GM21825 (cell line): ENCODE data around the gene CBX3.
"Not testable (repeated sequence)": the region's sequence is repeated elsewhere in the genome, so short reads cannot be mapped to it uniquely, and the experiment has no call there.

Experiments used
- ATAC-seq: cut with Tn5 transposase; IDR thresholded peaks from one replicate; pipeline ENCODE4 v1.9.1; 2021; ENCODE audit warnings: mild to moderate bottlenecking, moderate library complexity; ENCODE audit not compliant: unreplicated experiment

The CBX3 gene

GRCh38 chr7:26201247-26202018, at the start of gene CBX3:
Gene CBX3, plus strand, starts transcription at chr7:26201745. Its CDS starts 1,254 bp downstream, at chr7:26202999.
- peak; percentile 45 for ATAC-seq

DNA sequence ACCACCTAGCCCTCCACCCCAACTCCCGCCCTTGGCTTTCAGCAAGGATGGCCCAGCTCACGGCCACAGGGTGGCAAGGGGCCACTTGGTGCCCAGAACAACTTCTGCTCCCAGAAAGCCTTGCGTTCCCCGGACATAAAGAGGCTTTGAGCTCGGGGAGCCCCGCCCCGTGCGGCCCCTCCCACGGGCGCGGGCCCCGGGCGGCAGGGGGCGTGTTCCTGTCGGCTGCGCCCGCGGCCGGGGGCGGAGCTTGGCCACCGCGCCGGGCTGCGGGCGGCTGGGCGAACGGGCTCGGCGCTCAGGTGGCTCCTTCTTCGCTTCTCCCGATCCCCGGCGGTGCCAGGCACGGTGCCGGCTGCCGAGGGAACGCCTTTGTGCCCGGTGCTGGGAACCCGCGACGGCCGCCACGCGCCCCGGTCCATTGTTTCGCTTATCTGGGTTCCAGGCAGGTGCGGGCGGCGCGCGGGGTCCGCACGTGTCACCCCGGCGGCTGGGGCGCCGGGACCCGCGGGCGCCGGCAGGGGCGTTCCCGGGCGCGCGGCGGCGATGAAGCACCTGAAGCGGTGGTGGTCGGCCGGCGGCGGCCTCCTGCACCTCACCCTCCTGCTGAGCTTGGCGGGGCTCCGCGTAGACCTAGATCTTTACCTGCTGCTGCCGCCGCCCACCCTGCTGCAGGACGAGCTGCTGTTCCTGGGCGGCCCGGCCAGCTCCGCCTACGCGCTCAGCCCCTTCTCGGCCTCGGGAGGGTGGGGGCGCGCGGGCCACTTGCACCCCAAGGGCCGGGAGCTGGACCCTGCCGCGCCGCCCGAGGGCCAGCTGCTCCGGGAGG, 49.4 kb upstream of the CBX3 start, which contains the start of gene NFE2L3:
Gene NFE2L3 (plus strand): TSS at position 246 of the 829 bp plus-strand sequence. CDS start 301 bp downstream, at position 547.
- ATAC-seq: peak; percentile 59

DNA sequence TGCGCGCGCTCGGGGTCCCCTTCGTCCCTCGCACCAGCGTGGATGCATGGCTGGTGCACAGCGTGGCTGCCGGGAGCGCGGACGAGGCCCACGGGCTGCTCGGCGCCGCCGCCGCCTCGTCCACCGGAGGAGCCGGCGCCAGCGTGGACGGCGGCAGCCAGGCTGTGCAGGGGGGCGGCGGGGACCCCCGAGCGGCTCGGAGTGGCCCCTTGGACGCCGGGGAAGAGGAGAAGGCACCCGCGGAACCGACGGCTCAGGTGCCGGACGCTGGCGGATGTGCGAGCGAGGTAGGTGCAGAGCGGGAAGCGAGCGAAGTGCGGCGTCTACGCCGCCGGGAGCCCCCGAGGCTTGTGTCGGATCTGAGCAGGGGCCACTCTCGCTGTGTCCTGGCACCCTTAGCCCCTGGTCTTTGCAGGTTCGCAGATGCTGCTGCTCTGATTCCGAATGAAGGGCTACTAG, 48.7 kb upstream of the CBX3 start:
- peak; percentile 19 for ATAC-seq

DNA sequence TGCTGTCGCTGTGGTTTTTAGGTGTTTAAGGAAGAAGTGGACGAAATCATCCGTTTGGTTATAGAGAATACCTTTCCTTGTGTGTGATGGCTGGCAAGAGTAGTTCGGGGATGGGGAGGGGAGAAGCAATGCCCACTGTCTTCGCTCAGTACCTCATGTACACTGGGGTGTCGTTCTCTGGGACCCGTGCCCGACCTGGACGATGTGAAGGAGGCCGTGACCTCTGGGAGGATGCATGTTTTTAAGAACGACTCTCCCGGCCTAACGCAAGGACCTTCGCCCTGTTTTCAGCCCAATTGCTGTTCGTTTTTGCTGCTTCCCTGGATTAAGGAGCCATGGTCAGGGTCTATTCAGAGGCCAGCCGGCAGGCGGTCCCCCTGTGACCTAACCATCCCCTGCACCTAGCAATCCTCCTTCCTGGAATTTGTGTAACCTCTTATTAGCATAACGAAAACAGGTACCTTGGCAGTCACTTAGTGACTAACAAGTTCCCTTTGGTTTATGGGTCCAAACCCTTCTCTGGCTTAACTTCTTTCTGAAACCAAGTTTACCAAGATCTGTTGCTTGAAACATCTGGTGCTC, 48.2 kb upstream of the CBX3 start:
- ATAC-seq: no peak

DNA sequence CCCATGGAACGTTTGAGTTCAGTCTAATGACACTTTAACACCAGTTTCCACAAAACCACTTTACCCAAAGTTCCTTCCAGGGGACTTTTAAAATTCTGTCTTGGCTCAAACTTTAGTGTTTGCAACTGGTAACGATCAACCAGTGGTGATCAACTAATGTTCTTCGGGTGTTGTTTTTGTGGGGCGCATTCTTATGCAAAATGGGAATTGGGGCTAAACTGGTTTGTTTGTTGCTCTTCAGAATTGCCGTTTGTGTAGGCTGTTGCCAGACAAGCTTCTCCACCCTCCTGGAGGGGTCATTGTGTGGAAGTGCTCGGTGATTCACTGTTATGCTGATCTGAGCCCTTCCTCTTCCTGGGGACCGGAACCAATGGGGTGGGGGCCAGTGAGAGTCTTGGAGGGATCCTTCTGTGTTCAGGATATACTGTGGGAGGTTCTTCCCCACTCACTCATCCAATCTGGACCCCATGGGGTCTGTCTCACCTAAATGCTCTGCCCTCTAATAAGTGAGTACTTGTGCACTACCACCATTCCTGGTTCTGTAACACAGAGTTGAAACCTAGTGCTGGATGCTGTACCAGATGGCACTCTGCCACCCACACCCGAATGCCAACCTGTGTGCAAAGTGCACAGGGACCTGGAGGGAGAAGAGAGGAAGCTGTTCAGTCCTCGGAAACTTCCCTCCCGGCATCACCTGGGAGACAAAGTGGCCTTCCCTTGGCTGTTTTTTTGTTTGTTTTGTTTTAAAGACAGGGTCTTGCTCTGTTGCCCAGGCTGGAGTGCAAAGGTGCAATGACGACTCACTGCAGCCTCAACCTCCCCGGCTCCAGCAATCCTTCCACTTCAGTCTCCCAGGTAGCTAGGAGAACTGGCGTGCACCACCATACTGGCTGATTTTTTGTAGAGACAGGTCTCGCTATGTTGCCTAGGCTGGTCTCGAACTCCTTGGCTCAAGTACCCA, 47.4 kb upstream of the CBX3 start:
- ATAC-seq: no peak

GRCh38 chr7:26155531-26156375, 45.8 kb upstream of the CBX3 start:
- no peak for ATAC-seq

DNA sequence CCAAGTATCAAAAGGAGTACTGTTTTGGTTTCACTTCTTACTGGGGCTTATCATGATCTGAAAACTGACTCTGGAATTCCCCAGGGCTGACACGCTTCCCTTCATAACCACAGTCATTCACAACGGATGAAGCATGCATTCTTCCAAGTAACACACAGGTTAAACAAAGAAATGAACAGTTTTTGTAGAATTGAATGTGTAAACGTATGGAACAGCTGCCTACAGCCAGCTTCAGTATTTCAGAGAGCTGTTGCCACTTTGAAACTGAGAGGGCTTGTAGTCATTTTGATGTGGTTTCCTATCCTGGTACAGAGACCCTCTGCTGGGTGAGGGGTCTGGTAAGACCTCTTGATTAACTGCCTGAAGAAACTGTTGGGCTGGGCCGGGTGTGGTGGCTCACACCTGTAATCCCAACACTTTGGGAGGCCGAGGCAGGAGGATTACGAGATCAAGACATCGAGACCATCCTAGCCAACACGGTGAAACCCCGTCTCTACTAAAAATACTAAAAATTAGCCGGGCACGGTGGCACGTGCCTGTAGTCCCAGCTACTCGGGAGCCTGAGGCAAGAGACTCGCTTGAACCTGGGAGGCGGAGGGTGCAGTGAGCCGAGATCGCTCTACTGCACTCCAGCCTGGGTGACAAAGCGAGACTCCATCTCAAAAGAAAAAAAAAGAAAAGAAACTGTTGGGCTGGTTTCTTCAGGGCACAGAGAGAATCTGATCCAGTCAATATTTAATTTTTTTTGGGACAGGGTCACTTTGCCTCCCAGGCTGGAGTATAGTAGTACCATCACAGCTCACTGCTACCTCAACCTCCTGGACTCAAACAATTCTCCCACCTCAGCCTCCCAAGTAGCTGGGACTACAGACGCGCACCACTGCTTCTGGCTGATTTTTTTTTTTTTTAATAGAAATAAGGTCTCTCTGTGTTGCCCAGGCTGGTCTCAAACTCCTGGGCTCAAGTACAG, 44.8 kb upstream of the CBX3 start:
- peak; percentile 32 for ATAC-seq

DNA sequence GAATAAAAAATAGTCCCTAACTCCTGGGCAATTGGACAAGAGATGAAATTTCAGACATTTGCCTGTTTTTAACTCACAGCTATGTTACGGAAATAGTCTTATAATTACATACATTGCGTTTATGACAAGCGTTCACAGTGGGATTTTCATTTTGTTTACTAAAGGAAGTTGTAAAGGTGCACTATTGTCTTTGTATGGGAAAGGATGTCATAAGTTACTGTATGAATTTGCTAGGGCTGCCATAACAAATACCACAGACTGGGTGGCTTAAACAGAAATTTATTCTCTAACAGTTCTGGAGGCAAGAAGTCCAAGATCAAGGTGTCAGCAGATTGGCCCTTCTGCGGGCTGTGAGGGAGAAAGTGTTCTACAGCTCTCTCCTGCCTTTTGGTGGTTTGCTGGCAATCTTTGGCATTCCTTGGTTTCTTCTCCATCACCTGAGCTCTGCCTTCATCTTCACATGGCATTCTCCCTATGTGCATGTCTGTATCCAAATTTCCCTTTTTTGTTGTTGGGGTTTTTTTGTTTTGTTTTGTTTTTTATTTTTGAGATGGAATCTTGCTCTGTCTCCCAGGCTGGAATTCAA, 43.9 kb upstream of the CBX3 start:
- ATAC-seq: no peak

DNA sequence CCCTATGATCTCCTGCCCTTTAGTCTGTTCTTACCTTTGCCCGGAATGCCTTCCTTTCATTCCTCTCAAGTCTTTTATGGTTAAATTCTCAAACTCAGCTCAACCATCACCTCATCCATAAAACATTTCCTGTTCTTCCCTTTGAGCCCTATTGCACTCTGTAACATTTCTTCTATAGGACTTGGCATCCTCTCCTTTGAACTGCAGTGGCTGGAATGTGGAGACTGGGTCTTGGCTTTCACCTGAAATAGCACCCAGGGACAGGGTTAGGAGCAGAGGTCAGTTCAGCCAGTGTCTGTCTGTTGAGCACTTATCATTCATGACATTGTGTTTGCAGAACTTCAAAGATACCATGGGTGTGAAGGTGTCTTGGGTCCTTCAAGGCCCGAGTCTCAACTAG, 42.3 kb upstream of the CBX3 start:
- ATAC-seq: no peak

DNA sequence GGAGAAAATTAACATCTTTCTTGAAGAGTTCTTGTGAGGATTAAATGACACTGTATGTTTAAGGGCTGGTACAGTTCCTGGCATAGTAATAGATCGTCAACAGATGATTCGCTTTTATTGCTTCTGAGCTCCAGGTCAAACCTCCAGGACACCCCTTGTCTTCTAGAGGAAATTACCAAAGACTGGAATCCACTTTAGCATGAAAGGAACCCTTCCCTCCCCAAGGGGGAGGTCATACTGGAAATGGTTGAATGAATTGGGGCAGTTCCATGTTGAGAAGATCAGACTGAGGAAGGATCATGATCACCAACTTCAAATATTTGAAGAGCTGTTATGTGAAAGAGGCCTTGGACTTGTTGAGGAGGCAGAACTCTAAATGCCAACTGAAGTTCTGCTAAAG, 40.6 kb upstream of the CBX3 start:
- no peak for ATAC-seq

GRCh38 chr7:26162431-26162830, 39.1 kb upstream of the CBX3 start:
- ATAC-seq: no peak

DNA sequence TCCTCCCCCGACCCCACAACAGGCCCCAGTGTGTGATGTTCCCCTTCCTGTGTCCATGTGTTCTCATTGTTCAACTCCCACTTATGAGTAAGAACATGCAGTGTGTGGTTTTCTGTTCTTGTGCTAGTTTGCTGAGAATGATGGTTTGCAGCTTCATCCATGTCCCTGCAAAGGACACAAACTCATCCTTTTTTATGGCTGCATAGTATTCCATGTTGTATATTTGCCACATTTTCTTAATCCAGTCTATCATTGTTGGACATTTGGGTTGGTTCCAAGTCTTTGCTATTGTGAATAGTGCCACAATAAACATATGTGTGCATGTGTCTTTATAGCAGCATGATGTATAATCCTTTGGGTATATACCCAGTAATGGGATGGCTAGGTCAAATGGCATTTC, 37.7 kb upstream of the CBX3 start:
- ATAC-seq: not testable (repeated sequence)

DNA sequence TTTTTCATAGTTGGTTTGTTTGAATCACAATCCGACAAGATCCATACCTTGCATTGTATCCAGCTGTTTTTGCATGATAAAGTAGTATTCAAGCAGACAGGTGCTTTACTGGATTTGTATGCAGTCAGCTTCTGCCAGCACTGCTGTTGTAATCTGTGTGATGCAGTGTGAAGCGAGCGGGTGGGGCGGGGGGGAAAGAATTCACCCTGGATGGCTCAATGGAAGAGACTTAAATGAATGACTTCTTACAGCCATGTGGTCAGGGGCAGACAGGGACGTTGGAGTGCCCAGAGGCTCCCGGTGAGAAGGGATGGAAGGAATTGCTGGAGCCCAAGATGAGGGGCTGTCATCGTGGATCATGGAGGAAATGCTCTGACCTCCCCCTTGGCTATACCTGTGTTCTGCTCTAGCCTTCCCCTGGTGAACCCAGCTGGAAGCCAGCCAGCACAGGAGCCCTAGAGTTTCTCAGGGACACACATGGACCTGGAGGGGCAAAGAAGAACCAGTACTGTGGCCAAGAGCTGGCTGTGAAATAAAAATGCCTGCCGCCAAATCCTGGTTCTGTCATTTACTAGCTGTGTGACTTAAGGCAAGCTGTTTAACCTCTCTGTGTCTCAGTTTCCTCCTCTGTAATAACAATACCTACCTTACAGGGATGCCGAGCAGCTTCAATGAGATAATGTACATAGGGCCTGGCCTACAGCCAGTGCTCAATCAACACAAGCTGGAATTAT, 35.4 kb upstream of the CBX3 start:
- ATAC-seq: peak; percentile 16

DNA sequence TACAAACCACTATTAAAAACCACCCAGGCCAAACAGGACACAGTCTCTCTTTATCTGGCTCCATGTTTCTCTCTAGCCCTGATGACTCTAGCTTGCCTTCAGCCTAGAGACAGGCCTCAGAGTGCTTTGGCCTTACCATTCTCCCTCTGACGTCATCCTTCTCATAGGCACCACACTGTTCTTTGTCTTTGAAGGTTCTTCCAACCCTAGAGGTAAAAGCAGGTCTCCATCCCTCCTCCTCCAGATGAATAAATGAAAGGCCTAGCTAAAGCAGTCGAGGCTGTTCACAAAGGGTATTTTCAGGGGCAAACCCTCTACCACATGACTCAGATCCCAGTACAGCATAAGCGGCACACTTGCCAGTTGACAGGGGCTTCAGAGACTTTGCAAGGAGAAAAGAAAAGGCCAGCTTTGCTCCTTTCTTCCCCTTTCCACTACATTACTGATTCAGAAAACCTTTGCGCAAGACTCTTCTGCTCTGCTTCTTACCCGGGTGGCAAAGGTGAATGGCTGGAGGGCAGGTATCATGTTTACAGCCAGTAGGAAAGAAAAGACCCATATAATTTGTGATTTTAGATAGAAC, 34.8 kb upstream of the CBX3 start:
- ATAC-seq: peak; percentile 35

- peak; percentile 65 for ATAC-seq
Observed at GRCh38 chr7:26167303-26167934, 34.1 kb upstream of the CBX3 start.

DNA sequence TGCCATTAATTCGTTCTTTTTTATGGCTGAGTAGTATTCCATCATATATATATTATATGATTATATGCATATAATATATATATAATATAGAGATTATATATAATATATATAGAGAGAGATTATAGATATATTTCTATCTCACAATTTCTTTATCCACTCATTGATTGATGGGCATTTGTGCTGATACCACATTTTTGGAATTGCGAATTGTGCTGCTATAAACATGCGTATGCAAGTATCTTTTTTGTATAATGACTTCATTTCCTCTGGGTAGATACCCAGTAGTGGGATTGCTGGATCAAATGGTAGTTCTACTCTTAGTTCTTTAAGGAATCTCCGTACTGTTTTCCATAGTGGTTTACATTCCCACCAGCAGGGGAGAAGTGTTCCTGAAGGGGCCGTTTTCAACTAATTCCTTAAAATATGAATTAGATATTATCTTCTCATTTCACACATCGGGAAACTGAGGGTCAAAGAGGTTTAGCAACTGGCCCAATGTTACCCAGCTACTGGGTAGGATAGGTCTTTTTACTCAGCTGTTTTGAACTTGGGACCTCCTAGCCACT, 33.0 kb upstream of the CBX3 start:
- no peak for ATAC-seq
